NCI-H460 (cell line): ENCODE measurements around the gene NLRC5. TPM values are rescaled to one million over a fixed set of nuclear protein-coding genes. Genes with fewer than 3 reads are reported as not detected.
A peak's percentile ranks its signal among the peaks of the same experiment; 100 is the strongest.
"Not testable (repeated sequence)": the region's sequence is repeated elsewhere in the genome, so short reads cannot be mapped to it uniquely, and the experiment has no call there.

Source experiments
- DNase-seq: peaks from one replicate; pipeline ENCODE4 v3.0.0-alpha.2; 2016; ENCODE audit warnings: low read depth; ENCODE audit errors: extremely low read depth
- total RNA-seq: library from RNA; depleted of rRNA; stranded (reverse); fragments of >200 nt; shearing (Covaris generic); gene quantifications from 2 replicates; pipeline ENCODE4 v1.2.3, GENCODE V29; 2014

The NLRC5 gene
- total RNA-seq, 1 experiment from 2014 or later: 9.8 TPM

DNA sequence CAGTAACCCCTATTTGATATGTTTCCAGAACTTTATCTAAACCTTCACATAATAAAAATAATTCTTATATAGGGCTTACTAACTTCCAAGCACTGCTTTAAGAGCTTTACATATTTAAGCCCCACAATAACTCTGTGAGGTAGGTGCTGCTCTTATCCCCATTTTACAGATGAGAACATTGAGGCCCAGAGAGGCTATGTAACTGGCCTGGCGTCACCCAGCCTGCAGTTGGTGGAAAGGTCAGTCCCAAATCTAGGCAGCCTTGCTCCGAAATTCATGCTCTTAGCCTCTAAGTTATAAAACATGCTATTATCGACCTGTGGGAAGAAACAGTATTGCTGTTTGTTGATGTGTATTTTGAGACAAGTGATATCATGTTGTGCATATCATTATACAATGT is 9.0 kb downstream of the NLRC5 start:
- no peak for DNase-seq

DNA sequence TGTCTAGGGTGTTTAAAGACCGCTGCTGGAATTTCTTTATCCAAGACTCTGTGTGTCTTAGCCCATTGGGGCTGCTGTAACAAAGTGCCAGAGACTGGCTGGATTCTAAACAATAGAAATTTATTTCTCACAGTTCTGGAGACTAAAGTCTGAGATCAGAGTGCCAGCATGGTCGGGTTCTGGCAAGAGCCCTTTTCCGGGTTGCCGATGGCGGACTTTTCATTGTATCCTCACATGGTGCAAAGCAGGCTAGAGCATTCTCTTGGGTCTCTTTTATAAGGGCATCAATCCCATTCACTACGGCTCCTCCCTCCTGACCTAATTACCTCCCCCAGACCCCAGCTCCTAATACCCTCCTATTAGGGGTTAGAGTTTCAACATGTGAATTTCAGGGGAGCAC is 9.5 kb downstream of the NLRC5 start:
- DNase-seq: no peak

DNA sequence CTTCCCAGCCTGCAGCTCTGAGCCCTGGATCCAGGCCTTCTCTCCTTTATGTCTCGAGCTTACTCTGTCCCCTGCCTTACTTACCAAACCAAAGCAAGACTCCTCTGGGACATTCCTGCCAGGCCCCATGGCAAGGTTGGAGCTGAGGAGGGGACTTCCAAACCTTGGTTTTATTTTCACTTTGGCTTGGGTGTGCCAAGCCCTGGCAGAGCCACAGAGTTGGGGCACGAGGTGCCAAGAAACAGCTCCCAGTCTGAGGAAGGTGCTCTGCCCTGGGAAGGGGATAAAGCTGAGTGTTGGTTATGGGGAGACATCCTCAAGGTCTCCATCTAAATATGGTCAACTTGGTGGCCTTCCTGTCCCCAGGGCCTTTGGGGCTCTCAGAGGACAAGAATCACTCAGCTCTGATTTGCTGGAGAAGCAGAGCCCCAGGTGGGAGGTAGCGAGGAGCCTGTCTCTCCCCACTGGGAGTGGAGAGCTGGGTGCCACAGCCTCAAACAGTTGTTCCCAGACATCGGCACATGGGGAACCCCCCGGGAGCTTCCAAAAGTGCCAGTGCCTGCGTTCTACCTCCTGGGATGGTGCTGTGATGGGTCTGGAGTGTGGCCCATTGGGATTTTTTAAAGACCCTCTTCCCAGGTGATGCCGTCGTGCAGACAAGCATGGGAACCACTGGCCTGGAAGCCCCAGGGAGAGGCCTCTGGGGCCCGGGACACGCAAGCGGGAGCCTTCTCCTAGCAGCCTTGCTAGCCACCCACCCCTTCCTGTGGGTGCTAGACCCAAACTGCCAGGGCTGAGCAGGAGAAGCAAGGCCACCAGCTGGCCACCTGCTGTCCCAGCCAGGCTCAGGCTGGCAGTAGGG is 10.3 kb downstream of the NLRC5 start:
- DNase-seq: no peak

DNA sequence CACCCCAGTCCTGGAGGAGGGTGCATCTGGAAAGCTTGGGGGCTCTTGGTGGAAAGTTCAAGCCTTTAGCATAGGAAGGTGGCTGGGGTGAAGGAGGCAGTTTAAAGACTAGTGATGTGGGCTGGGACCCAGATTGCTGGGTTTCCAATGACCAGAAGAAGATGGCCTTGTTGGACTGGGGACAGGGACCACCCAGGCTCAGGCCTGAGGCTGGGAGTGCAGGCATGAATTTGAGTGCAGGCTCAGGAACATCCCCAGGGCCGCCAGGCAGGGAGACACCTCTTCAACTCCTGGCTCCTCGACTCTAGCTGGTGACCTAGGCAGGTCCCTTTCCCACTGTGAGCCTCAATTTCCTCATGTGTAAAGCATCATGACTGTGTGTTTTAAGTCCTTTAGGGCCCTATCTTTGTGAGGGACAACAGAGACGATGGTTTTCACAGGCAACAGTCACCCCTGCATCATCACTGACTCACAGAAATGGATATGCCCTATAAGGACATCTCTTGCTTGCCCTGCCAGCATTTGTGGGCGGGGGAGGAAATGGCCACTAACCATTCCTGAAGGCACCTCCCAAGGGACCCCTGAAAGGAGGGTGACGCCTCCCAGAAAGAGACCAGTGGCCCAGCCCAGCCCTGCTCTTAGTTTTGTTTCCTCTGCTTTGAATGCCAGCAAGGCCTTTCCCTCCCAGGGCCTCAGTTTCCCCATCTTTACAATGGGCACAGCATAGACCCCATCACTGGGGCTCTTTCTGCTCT is 11.1 kb downstream of the NLRC5 start:
- peak; percentile 90 for DNase-seq

DNA sequence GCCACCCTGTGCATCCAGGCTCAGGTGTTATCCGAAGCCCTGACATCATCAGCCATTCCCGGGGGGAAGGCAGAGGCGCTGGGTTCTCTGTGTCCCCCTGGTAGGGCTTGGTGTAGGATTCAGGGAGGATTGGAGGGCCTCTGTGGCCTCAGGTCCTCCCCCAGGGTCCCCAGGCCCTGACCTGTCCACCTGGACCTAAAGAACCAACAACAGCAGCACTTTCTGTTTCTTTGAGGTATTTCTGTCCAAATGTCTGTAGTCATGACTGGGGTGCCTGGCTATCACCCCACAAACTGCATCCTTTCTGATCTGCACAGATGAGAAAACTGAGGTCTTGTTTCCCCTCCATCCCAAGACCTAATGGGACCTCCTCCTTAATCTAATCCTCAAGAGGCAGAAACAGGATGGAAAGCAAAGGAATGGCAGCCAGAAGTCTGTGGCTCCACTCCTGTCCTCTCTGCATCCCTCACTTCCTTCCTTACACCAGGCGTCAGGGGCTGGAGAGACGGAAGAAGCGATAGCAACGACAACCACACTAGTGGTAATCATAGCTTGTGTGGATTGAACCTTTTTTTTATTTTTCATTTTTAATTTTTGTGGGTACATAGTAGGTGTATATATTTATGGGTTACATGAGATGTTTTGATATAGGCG is 11.8 kb downstream of the NLRC5 start:
- DNase-seq: no peak

DNA sequence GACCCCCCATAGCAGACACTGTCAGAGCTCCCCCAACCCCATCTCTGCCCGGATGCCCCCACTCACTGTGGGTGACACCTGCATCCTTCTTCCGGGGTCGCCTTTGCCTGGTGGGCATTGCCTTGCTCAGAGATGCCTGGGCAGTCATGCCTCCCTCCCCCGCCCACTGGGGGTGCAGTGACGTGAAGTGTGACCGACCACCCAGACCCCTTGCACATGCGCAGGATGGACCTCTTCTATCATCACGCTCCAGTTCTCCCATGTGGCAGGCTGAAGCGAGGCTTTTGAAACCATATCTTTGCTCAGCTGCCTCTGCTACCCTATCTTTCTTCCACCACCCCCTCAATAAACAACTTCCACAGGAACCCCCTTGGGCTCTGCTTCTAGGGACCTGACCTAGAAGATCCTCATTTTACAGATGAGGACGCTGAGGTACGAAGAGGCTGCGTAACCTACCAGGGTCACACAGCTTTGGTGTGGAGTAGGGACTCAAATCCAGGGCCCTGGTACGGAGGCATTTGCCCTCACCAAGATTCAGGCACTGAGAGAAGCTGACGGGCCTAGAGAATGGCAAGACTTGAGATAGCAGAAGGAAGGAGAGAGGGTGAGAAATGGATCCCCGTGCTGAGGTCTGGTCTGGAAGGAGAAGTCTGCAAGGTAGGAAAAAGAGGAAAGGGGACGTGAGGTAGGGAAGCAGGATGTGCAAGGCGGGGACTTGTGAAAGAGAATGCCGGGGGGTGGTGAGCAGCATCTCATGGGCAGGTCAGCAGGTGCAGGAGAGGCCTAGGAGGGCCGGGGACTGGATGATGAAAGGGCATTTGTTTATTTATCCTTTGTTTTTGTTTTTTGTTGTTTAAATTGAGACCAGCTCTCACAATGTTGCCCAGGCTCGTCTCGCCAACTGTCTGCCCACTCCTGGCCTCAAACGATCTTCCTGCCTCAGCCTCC is 14.4 kb downstream of the NLRC5 start:
- DNase-seq: no peak

DNA sequence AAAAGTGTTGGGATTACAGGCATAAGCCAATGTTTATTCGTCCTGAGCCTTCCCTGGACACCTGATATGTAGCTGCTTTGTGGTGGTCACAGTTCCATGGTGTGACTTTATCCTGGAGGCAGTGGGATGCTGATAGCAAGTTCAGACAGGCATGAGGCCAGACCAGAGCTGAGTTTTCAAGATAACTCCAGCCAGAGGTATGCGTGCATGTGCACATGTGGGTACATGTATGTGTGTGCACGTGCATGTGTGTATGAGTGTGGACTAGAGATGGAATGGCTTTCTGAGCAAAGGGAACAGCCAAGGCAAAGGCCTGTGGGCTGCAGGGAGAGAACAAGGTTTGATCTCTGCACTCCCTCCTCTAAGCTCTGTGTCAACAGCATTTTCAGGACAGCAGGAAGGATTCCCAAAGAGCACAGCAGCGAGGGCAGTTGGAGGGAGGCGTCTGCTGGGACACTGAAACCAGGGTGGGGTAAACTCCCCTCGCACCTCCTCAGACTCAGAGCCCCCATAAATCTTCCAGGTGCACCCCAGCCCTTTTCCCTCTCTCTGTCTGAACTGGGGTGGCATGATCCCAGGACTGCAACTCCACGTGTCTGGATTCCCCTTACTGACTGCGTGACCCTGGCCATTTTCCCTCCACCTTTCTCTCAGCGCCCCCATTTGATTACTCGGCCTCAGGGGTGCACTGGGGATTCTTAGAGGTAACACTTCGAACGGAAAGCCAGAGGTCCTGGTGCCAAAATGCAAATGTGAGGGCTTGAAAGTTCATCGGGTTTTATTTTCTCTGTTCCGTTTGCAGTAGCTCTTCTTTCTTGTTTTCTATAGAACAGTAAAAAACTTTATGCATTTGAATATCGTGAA is 15.3 kb downstream of the NLRC5 start:
- no peak for DNase-seq

DNA sequence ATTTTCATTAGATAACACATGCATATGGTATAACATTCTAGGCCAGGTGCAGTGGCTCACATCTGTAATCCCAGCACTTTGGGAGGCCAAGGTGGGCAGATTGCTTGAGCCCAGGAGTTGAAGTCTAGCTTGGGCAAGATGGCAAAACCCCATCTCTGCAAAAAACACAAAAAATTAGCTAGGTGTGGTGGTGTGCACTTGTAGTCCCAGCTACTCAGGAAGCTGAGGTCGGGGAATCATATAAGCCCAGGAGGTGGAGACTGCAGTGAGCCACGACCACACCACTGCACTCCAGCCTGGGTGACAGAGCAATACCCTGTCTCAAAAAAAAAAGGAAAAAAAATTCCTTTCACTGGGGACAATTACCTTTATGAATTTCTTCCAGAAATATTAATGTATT is 16.2 kb downstream of the NLRC5 start:
- not testable (repeated sequence) for DNase-seq

DNA sequence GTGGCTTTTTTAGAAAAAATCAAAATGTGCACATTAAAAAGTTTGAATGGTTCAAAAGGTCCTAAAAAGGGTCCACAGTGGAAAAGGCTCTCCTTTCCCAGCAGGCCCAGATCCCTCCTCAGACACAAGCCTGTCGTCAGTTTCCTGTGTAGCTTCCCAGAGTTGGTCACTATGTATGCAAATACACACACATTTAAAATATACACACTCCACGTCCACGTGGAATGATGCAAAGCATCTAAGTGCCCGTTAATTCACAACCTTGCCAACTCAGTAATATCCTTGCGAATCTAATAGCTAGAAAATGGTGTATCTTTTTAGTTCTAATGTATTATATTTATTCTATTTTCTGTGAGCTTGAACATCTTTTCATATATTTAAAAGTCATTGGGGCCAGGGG is 17.7 kb downstream of the NLRC5 start:
- no peak for DNase-seq

DNA sequence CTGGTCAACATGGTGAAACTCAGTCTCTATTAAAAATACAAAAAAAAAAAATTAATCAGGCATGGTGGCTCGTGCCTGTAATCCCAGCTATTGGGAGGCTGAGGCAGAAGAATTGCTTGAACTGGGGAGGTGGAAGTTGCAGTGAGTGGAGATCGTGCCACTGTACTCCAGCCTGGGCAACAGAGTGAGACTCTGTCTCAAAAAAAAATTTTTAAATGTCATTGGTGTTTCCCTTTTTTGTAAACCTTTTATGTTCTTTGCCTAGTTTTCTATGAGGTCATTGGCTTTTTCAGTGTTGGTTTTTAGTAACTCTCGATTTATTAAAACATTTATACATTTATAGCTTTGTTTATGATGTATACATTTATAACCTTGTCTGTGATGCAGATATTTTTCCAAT is 18.2 kb downstream of the NLRC5 start:
- no peak for DNase-seq

DNA sequence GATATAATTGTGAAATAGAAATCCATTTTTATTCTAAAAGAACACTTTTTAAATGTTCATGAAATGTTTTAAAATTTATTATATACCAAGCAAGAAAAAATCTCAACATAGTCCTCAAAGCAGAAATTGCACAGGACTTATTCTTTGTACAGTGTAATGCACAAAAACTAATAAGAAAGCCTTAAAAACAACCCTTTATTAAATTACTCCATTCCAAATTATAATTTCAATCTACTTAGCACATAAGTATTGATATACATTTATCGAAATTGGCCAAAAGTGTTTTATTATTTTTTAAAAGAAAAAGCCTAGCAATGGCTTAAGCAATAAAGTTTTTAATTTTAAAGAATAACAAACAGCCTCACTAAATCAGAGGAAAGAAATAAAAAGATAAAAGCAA is 19.1 kb downstream of the NLRC5 start:
- no peak for DNase-seq

DNA sequence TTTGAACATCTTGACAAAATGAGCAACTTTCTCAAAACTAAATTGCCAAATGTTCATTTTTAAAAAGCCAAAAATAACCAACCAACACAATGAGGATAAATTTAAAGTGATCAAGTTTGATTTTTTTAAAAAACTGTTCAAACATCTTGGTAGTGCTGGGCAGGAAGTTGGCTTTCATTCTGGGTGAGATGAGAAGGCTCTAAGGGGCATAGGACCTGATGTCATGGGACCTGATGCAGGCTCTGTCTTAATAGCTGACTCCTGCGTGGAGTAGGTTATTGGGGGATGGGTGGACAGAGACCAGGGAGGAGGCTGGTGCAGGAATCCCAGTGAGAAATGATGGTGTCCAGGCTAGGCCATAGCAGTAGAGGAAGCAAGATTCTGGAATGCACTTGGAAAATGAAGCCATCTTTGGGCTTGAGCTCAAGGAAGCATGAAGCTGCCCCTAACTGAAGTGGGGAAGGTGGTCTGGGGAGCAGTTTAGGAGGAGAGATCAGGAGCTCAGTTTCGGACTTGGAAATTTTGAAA is 20.4 kb downstream of the NLRC5 start:
- no peak for DNase-seq

DNA sequence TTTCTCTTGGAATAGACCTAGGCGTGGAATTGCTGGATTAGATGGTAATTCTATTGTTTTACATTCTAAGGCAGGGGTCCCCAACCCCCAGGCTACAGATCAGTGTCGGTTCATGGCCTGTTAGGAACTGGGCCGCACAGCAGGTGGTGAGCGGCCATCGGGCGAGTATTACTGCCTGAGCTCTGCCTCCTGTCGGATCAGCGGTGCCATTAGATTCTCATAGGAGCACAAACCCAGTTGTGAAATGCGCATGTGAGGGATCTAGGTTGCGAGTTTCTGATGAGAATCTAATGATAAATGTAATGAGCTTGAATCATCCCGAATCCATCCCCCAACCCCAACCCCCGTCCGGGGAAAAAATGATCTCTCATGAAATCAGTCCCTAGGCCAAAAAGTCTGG is 23.0 kb downstream of the NLRC5 start:
- DNase-seq: no peak

DNA sequence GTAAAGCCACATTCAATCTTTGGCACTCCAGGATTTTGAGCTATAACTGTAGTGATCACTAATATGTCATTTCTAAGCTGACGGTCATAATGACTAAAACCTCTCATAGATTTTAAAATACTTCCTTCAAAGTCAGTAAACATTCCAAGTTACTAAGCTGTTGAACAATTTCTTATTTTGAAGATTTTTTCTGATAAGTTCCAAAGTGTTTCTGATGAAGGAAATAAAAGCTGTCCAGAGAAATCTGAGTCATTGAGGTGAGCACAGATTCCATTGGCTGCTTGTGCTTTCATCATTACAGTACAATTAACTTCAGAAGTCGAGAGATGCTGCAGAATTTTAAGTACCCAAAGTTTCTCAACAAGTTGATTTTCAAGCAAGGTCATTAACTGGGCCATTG is 23.9 kb downstream of the NLRC5 start:
- no peak for DNase-seq

DNA sequence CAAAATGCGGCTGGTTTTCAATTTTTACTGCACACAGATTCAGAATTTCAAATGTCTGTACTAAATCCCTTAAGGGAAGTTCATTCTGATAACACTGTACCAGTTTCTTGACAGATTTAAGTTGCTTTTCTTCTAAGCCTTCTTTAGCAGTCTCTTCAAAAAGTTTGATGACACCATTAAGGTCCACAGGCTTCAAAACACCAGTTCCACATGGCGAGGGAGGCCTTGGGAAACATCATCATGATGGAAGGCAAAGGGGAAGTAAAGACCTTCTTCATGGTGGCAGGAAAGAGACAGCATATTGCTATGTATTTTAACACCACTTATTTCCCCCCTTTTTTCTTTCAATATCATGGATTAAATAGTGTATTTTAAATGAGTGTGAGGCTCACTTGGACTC is 24.5 kb downstream of the NLRC5 start:
- DNase-seq: no peak

DNA sequence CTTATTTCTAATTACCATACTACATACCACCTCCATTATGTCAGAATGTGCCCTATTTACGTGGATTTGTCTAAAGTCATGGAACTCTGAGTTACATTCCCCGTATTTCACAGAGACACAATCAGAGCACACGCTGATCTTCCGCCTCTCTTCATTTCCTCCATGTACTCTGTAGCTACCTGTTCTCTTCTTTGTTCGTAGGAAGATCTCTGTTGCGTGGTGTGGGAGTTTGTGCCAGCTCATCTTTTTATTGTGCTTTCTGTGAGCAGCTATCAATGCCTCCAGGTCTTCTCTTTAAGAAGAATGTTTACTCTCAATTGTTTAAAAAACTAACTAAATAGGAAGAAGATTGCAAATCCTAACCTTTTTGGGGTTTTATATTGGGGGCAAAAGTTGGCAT is 26.9 kb downstream of the NLRC5 start:
- DNase-seq: no peak

DNA sequence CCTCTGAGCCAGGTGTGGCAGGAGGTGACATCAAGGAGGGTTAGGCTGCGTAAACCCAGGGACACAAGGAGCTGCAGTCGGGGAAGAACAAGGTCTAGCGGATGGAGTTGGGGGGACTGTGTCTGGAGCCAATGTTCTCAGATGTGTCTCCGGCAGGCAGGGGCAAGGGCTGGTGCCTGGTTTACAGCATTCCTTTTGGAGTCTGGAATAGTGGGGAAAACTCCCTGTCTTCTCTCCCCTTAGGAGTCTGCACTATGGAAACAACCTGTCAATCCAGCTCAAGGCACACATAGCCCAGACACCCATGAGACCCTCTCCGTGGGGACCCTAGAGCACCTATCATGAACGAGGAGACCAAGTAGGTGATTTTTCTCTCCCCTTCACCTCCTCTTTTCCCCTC is 27.5 kb downstream of the NLRC5 start:
- no peak for DNase-seq

DNA sequence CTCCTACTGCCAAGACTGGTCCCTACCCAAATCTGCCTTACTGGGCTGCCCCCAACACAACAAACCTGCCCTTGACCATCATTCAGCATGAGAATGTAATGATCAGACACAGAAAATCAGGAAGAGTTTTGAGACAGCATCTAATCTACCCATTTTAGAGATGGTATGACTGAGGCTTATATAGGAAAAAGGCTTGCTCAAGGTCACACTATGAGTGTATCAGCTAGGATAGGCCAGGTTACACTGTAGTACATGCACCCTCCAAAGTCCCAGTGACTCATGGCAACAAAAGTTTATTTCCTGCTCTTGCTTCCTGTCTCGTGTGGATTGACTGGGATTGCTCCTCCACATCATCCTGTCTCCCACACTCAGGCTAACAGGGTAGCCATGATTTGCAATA is 27.9 kb downstream of the NLRC5 start:
- no peak for DNase-seq

DNA sequence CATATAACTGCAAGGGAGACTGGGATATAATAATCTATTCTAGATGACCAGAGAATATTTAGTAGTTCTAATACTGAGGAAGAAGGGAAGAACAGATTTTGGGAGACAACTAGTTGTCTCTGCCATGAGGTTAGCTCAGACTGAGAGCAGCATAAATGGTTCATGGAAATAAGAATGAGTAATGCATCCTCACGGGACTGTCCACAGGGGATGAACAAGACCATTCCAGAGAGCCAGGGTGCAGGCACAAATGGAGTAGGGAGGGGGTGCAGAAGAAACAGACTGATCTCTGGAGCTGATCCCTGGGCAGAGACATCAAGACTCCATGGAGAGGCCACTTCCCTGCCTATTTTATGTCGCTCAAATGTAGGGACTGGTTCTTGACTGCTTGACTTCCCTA is 30.4 kb downstream of the NLRC5 start:
- DNase-seq: no peak
